SU-DHL-6 (cell line): ENCODE results near the gene BRIP1.

Source experiments
- H2AFZ ChIP-seq: fragments of 200-600 bp; sonication (generic); 2 replicates; pipeline ENCODE4 v1.6.1; 2014; ENCODE audit warnings: low read depth, mild to moderate bottlenecking, moderate library complexity, mixed read lengths, antibody characterized with exemption, low read length; ENCODE audit not compliant: severe bottlenecking
- H3F3A ChIP-seq: fragments of 200-600 bp; shearing (Covaris generic); 2 replicates; pipeline ENCODE4 v1.6.0; 2016; ENCODE audit warnings: antibody characterized with exemption, mild to moderate bottlenecking; ENCODE audit not compliant: insufficient read depth
- H3K27ac ChIP-seq: fragments of 200-600 bp; sonication (generic); 2 replicates; pipeline ENCODE4 v1.5.1; 2016; ENCODE audit warnings: low read depth, mild to moderate bottlenecking, low read length, moderate library complexity, mixed read lengths
- H3K27me3 ChIP-seq: fragments of 200-600 bp; sonication (generic), shearing (Covaris generic); 2 replicates; pipeline ENCODE4 v1.6.0; 2014; ENCODE audit warnings: mild to moderate bottlenecking, low read length
- H3K36me3 ChIP-seq: fragments of 200-600 bp; sonication (generic); 2 replicates; pipeline ENCODE4 v1.6.1; 2014; ENCODE audit warnings: mild to moderate bottlenecking, low read length, mixed read lengths
- H3K4me2 ChIP-seq: fragments of 300-600, 200-600 bp; shearing (Covaris generic), sonication (generic); 2 replicates; pipeline ENCODE4 v1.6.0; 2014; ENCODE audit warnings: low read length, low read depth, mild to moderate bottlenecking; ENCODE audit not compliant: poor library complexity, severe bottlenecking
- H3K4me3 ChIP-seq: fragments of 200-600 bp; sonication (generic); 2 replicates; pipeline ENCODE4 v1.5.1; 2014; ENCODE audit warnings: antibody characterized with exemption, low read length, mild to moderate bottlenecking, mixed read lengths; ENCODE audit not compliant: insufficient read depth, poor library complexity, severe bottlenecking
- H3K79me2 ChIP-seq: fragments of 200-600 bp; sonication (generic); 2 replicates; pipeline ENCODE4 v1.6.1; 2014; ENCODE audit warnings: mild to moderate bottlenecking, low read length, moderate library complexity; ENCODE audit not compliant: insufficient read depth
- H3K9ac ChIP-seq: fragments of 200-600 bp; sonication (generic); 2 replicates; pipeline ENCODE4 v1.7.0; 2014; ENCODE audit warnings: mild to moderate bottlenecking, low read length
- H3K9me2 ChIP-seq: fragments of 200-600 bp; sonication (generic); replicated peaks from 2 replicates; pipeline ENCODE4 v1.6.1; 2014; ENCODE audit warnings: low read length; ENCODE audit not compliant: insufficient read depth
- H3K9me3 ChIP-seq: fragments of 200-600 bp; sonication (generic); 2 replicates; pipeline ENCODE4 v1.6.1; 2014; ENCODE audit warnings: low read length, mixed read lengths; ENCODE audit not compliant: insufficient read depth
- H4K20me1 ChIP-seq: fragments of 200-600 bp; sonication (generic); 2 replicates; pipeline ENCODE4 v1.6.1; 2014; ENCODE audit warnings: low read depth, mild to moderate bottlenecking, antibody characterized with exemption, low read length, moderate library complexity, mixed read lengths
- CTCF ChIP-seq: fragments of 200-600 bp; sonication (generic); IDR thresholded peaks from one replicate; pipeline ENCODE4 v1.5.1; 2017; ENCODE audit warnings: antibody characterized with exemption, mild to moderate bottlenecking, low read length, moderate library complexity; ENCODE audit not compliant: insufficient read depth, poor library complexity, severe bottlenecking
- EZH2phosphoT487 ChIP-seq: fragments of 200-600 bp; sonication (generic), shearing (Covaris generic); conservative IDR thresholded peaks from 2 replicates; pipeline ENCODE4 v1.6.1; 2018; ENCODE audit warnings: mild to moderate bottlenecking, antibody characterized with exemption, low read length, moderate library complexity, mixed read lengths

The BRIP1 gene

GRCh38 chr17:61632826-61633225 lies 230.5 kb downstream of the BRIP1 start:
- H3K27me3 ChIP-seq, result no peaks in the 10 kb centered on the region
- H4K20me1 ChIP-seq, result no peaks in the 10 kb centered on the region
- H2AFZ ChIP-seq, result no peak overlapping the region
- TF ChIP-seq CTCF, result no peak
- TF ChIP-seq EZH2phosphoT487, result no peak
- no peaks in the 10 kb centered on the region for H3F3A ChIP-seq
- H3K4me2 ChIP-seq, result no peak overlapping the region
- H3K9ac ChIP-seq, result no peak overlapping the region
- H3K27ac ChIP-seq, result no peak overlapping the region
- no peaks in the 10 kb centered on the region for H3K9me2 ChIP-seq
- no peaks in the 10 kb centered on the region for H3K79me2 ChIP-seq
- H3K36me3 ChIP-seq, result no peaks in the 10 kb centered on the region
- no peaks in the 10 kb centered on the region for H3K9me3 ChIP-seq
- no peak overlapping the region for H3K4me3 ChIP-seq

- no peaks in the 10 kb centered on the region for H4K20me1 ChIP-seq
- H3K9ac ChIP-seq, result no peak overlapping the region
- no peak overlapping the region for H3K4me2 ChIP-seq
- no peaks in the 10 kb centered on the region for H3K79me2 ChIP-seq
- no peaks in the 10 kb centered on the region for H3K36me3 ChIP-seq
- no peaks in the 10 kb centered on the region for H3K9me3 ChIP-seq
- H3K27ac ChIP-seq, result no peak overlapping the region
- no peak overlapping the region for H2AFZ ChIP-seq
- H3K4me3 ChIP-seq, result no peak overlapping the region
- no peaks in the 10 kb centered on the region for H3K27me3 ChIP-seq
- H3F3A ChIP-seq, result no peaks in the 10 kb centered on the region
- TF ChIP-seq CTCF (no peak), EZH2phosphoT487 (no peak)
- no peaks in the 10 kb centered on the region for H3K9me2 ChIP-seq
Measured at GRCh38 chr17:61631800-61632199, 231.5 kb downstream of the BRIP1 start.
